OCI-M1 (cell line): ENCODE measurements around the gene PGR.

ENCODE experiments used
- DNase-seq: peaks from one replicate; lab custom pipeline; 2025; lab: John Stamatoyannopoulos, UW

PGR gene

DNA sequence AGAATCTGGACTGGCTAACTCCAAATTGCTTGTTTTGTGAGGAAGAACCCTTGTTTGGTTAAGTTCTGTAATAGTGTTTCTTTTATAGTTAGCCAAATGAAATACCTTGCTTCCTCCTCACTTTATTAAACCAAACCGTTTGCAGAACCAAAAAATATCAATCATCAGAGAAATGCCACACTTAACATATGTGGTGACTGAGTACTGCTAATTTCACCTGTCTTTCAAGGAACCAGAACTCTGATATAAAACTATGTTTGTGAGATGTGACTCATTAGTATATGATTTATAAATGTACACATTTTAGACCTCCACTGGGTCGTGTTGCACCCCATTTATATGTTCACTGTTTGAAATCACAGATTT lies 119.9 kb downstream of the PGR start:
- no peak for DNase-seq

GRCh38 chr11:101008961-101009689 lies 120.5 kb downstream of the PGR start:
- DNase-seq, result peak; percentile 64

DNA sequence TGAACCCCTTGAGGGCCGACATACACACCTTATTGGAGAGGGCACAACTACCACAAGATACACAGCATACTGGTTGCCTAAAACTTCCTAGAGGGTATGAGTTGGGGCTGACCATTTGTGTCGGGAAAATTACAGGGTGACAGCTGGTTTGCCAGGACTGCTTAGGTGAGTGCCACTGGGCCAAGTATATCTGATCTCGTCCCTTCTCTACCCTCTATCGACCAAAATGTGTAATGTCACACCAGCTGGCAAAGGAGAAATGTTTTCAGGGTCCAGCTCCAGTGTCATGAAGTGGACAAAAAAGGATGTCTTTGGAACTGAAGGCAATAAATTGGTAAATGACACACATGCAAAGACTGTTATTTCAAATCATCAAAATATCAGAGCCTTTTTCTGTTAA lies 126.1 kb downstream of the PGR start:
- DNase-seq, result peak; percentile 12

- DNase-seq, result no peak
Observed at GRCh38 chr11:100999756-101000155, 129.9 kb downstream of the PGR start.

DNA sequence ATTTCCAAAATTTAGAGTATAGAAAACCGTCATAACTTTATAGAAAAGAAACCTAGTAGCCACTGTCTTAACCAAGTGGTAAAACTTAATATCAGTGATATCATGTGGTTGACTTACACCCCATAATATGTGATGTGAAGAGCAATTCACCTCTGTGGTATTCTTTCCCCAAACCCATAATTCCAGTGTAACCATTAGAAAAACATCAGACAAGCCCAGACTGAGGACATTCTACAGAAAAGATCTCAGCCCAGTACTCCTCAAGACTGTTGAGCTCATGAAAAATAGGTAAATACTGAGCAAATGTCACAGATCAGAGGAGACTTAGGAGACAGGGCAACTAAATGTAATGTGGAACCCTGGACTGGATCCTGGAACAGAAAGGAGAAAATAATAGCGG lies 134.6 kb downstream of the PGR start:
- DNase-seq, result no peak

DNA sequence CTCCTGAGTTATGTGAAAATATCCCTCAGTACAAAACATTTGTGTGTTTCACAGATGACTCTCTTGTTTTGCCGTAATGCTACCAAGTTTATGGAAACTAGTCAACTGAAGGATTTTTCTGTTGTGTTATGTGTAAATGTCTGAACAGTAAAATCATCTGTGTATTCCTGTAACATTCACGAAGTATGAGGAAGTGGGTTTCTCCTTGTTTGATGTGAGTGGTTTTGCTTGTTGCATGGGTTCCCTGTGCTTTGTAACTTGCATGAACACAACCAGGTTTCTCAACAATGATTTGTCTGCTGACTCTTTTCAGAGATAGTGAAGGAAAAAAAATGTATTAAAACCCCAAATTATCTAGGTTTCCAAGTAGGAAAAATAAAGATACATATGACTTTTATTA lies 138.1 kb downstream of the PGR start:
- DNase-seq, result no peak

- no peak for DNase-seq
Observed at GRCh38 chr11:100990931-100991330, 138.7 kb downstream of the PGR start.

DNA sequence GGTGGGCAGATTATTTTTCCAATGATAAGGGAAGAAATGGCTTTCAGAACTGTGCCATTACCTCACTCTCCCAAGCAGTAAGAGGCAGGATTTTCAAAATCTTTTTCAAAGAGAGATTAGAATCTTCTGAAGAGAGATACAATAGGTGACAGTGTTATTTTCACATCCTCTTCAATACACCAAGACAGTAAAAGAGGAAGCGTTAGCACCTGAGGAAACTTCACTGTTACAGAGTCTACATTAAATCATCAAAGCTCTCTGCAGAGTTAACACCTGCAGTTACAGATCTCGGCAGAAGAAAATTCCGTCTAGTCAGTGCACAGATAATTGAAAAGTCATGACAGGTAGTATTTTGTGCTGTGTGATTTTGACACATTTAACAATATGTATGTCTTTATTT lies 144.9 kb downstream of the PGR start:
- DNase-seq, result no peak

DNA sequence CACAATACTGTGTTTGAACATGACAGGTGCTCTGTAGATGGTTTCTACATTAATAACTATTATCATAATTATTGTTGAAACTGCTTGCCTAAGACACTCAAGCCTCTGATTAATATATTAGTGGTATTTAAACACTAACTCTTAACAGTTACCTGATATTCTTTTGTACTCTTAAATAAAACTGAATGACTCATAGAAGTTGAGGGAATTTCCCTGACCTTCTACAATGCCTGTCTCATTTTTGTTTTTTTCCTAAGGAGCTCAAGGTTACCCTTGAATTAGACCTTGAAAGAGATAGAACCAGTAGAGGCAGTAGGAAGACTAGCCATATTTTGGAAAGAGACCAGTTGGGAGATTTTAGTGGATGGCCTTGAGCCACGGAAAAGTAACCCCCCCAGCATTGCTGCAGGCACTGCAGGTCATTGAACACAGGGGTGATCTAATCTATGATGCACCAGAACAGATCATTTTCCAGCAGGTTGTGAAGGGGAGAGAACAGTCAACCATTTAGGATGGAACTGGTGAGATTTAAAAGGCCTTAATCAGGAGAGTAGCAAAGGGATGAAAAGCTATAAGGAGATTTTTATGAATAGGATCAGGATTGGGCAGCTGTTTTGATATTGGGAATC lies 148.3 kb downstream of the PGR start:
- DNase-seq, result no peak

DNA sequence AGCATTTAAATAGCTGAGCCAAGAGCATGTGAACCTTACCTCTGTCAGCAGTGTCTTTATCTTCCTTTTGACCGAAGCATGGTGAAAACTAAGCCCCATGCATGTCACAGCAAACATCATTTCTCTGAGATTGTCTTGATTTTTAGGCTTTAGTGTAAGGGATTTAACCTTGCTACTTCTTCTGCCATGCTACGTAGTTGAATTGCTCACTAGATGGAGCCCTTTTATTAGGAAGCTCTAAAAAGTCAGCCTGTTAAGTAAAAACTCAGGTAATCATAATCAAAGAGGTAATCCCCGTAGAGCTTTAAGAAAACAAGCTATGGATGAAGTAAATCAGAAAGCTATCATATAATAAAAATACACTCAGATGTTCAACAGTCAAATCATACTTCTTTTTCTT lies 149.5 kb downstream of the PGR start:
- DNase-seq, result peak; percentile 47
